GM18909 (cell line): ENCODE data around the gene RAI1.

Source experiments
- ATAC-seq: cut with Tn5 transposase; IDR thresholded peaks from one replicate; pipeline ENCODE4 v1.9.1; 2021; ENCODE audit warnings: mild to moderate bottlenecking; ENCODE audit not compliant: unreplicated experiment, poor library complexity

The RAI1 gene

DNA sequence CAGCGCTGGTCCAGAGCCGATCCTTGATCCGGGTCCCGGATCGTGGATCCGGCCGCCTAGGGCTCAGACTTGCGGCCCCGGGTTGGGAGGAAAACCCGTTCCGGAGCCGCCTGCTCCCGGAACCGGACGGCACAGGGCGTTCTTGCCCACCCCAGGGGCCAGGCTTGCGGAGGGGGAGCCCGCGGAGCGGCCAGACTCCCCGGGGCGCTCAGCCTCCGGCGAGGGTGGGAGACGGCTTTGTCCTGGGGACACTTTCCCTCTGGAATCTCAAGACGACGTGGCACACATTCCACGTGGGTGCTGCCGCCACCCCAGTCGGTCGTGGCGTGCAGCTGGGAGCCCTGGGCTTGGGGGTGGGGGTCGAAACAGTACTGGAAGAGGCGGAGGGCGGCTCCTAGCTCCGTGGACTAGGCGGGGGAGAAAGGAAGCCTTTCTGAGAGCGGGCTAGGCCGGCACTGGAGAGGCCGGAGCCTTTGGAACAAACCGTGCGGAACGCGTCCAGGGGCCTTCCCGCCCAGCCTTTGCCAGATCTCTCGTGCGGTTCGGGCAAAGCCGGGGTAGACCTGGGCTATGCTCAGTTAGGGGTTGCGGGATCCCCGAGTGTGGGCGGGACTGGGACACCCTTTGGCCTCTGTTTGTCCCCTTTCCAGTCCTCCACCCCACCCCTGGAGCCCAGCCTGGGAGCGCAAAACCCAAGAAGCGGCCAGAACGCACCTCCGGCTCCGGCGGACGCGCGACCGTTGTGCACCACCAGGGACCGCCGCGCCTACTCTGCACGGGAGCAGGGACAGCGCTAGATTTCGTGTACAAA, 129.0 kb downstream of the RAI1 start:
- ATAC-seq = no peak

DNA sequence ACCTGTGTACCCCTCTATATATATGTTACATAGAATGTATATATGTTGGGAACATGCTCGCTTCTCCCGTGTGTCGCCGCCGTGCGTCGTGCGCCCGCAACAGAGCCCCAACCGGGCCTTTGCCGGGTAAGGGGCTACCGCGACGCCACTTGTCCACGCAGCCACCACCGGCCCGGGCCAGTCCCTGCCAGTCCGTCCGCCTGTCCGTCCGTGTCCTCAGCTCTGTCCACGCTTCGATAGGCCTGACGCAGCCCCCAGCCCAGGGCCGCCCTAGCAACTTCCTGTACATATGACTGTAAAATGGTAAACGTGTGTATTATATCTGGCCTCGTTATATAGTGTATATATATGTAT, 129.6 kb downstream of the RAI1 start:
- ATAC-seq = no peak

DNA sequence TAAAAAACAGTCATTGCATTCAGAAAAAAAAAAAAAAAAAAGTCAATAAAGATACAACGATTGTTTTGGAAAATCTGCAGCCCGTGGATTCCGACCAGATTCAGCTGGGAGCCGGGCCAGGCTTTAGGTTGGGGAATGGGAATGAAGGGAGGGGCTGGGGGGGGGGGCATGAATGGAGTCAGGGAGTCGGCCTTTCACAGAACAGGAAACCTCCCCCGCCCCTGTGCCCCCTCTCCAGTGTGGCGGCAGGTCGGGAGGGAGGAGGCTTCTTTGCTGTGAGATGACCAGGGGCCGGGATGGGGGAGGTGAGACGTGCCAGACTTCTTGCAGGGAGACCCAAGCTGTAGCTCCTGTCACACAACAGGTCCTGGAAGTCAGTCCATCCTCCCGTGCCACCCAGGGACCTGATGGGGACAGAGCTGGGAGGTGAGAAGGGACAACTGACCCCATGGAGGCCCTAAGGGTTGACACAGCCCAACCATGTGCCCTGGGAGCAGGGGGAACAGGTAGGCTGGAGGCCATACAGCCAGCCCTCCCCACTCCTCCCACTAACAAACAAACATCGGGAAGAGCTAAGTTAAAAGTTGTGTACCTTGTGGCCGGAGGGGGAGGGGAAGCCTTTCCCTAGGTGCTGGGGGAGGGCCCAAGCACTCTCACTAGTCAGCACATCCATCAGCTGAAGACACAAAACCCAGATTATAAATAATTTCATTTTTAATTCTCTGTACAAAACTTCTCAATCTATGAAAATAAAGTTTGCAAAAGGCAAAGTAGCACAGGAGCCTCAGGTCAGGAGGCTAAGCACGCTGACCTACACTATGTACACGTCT, 130.3 kb downstream of the RAI1 start:
- no peak for ATAC-seq

DNA sequence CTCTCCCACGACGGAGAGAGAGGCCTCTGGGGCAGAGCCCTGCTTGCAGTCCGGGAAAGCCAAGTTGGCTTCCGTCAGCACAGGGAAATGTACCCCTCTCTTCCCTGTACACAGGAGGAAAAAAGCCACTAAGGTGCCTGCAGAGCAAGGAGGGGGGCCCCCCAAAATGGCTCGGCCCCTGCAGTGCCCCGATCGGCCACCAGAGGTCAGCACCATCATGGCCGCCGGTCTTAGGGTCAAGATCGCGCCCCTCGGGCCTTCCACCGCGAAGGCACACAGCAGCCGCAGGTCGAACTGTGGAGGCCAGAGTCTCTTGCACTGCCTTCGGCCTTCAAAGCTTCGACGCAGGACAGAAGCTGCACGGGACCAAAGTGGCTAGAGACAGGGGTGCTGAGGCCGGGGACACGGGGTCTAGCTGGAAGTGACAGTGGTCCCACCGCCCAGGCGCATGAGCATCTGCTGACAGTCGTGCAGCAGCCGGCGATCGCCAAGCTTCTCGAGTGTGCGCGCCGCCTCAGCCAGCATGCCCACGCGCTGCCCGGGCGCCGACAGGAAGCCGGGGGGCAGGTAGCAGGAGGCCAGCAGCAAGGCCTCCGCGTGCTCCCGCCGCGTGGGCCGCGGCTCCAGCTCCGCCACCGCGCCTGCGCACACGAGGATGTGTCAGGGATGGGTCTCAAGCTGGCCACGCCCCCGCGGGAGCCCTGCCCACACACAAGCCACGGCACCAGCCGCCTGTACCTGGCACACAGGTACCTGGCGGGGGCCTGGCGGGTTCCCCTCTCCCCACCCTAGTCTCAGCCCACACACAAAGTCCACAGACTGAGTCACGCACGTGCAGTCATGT, 131.2 kb downstream of the RAI1 start:
- ATAC-seq = no peak

DNA sequence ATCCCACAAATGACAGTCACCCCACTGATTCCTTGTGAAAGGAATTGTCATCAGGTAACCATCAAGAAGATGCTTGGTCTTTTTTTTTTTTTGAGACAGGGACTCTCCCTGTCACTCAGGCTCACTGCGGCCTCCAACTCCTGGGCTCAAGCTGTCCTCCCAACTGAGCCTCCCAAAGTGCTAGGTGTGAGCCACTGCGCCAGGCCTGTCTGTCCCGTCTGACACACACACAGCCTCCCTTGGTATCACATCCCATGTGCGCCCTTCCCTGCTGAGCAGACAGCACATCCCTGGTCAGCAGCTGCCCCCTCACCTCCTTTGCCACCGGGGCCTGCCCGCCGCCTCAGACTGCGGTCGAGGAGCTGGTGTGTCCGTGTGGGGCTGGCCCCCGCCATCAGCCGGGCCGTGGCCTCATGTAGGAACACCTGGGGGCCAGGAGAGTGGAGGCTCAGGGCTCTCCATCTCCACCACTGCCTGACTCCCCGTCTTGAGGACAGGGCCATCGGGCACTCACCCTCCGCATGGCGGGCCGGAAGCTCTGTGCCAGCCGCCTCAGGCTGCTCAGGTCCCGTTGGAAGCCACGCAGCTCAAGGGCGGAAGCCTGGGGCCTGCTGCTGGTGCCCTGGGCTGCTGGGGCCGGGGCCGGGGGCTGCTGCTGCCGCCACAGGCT, 131.9 kb downstream of the RAI1 start:
- ATAC-seq = no peak

DNA sequence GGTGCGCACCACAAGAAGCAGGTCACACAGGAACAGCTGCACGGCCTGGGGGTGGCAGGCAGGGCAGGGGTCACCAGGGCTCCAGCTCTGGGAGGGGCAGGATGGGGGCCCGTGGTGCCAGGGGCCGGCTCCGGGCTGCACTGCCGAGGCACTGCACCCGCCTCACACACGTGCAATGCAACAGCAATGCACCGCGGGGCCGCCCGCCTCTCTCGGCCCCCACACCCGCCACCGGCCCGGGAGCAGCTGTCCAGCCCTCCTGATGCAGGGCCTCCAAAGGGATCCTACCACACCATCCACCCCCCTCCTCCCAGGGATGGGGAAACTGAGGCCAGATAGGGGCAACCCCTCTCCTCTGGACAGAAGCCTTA, 132.5 kb downstream of the RAI1 start:
- no peak for ATAC-seq

DNA sequence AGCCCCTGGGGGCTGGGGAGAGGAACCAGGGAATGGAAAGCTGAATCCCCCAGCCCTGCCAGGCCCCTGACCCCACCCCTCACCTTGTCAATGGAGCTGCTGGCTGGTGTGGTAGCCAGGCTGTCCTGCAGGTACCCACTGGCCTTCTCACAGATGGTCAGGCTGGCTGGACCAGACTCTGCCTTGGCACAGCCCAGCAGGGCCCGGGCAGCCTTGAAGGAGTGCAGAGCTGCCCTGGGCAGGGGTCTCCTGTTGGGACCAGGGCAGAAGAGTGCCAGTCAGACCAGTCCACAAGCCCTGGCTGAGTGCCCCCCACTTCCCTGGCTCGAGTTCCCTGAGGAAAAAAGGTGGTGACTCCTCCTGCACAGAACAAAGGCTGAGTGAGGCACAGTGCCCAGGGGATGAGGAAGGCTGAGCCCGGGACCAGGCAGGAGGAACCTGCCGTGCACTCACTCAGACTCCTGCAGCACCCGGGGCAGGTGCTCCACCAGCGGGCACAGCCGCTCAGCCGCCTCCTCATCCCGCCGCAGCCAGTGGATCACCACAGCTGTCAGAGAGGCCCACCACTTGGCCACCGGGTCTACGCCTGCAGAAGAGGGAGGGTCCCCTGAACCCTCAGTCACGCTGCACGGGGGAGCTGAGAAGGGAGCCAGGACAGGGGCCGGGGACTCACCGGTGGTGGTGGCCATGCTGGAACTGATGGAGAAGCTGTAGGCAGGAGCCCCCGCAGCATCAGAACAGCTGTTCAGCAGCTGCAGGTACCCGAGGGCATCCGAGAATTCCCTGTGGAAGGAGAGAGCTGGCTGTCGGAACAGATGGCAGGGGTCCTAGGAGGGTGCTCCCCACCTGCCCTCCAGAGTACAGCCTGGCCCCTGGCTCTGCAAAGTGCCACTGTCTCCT, 133.2 kb downstream of the RAI1 start:
- ATAC-seq = no peak

DNA sequence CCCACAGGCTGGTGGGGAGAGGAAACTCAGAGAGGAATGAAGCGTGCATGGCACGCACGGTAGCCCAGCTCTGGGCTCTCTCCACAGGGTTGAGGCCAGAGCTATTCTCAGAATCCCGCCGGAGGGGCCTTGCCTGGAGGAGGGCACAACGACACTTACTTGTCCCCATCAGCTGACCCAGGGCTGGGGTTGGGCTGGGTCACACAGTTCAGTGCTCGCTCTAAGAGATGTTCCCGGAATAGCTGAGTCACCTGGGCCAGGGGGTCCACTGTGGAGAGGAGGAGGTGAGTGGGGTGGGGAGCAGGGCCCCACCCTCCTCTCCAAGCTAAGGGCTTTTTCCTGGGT, 133.8 kb downstream of the RAI1 start:
- ATAC-seq = no peak

DNA sequence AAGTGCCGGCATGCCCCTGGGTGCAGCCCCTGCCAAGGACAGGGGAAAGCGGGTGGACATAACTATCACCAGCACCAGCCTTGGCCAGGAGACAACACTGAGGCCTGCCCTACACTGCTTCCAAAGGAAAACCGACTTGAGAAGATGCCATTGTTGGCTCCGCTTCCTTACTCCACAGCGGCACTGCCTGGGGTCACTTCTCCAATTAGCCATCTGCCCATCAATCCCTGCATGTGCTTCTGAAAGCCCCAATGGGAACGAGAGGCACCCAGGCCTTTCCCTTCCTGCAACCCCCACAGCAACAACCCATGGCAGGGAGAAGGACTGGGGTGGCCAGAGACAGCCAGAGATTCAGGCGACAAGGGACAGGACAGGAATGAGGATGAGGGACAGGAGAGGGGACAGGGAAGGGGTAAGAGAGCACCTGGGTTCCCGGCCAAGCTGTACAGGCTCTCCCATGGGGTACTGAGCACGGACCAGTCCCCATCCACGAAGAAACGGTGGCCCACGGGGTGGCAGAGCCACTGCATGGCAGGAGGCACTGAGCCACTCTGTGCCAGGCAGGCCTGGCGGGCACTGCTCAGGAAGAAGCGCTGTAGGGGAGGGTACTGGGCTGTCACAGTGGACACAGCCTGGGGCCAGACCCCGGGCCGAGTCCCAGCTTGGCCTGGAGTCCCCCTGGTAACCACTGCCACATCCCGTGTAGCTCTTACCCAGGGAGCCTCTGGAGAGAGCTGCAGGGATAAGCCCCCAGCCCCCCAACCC, 134.4 kb downstream of the RAI1 start:
- no peak for ATAC-seq

DNA sequence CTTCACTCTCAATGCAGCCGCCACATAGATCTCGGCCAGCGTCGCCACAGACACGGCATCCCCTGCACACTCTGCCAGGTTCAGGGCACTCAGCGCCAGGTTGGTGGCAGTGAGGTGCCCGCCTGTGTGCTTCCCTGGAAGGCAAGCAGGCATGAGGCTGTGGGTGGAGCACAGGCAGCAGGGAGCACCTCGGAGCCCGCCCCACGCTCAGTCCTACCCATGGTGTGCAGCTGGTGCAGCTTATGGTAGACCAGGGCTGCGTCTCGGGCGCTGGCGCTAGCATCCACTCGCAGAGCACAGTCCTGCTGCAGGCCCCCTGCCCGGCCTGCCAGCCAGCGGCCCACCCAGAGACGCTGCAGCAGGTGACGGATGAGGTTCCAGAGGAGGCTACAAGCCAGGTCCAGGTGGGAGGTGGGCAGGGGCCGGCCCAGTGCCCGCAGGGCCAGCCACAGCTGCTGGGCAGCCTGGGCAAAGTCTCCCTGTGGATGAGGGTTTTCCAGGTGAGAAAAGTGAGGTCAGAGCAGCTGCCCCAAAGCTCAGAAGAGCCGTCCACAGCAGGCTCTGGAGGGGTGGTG, 135.1 kb downstream of the RAI1 start:
- no peak for ATAC-seq

DNA sequence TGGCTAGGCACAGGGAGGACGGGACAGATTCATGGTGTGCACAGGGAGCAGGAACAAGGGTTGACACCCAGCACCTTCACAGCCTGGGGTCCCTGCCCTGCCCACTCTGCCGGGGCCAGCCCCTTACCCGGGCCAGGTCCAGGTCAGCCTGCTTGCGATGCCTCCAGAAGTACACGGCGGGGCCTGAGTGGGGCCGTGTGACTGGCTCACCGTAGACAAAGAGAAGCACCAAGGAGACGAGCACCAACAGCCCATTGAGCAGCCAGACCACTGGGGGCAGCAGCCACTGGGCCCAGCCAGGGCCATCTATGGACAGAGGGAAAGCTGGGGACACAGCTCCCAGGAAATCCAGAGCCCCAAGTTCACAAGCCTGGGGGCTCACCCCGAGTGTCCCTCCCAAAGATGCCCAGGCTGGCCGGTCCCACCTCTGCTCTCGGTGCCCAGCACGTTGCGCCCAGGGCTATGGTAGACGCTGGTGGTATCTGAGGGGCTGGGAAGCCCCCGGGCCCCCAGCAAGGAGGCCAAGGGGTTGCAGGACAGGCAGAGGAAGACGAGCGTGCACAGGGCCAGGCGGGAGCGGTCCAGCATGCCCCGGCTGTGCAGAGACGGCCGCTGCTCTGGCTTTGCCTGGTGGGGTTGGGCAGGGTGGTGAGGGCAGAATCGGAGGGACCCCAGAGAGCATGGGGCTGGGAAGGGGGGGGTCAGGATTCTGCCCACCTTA, 135.7 kb downstream of the RAI1 start:
- no peak for ATAC-seq

DNA sequence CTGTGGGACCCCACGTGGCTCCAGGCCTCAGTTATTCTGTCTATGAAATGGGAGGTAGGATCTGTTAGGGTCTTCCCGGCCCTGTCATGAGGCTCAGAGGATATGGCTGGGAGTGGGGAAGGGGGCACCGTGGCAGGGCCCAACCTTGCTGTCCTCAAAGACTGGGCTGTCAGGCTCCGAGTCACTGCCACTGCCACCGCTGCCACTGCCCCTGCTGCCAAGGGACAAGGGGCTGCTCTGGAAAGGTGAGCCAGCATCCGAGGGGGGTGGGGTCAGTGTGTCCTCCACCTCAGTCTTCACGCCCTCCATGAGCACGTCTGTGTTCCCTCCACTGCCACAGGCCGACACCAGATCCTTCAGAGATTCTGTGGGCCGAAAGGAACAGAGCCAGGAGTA, 136.3 kb downstream of the RAI1 start:
- ATAC-seq = no peak

DNA sequence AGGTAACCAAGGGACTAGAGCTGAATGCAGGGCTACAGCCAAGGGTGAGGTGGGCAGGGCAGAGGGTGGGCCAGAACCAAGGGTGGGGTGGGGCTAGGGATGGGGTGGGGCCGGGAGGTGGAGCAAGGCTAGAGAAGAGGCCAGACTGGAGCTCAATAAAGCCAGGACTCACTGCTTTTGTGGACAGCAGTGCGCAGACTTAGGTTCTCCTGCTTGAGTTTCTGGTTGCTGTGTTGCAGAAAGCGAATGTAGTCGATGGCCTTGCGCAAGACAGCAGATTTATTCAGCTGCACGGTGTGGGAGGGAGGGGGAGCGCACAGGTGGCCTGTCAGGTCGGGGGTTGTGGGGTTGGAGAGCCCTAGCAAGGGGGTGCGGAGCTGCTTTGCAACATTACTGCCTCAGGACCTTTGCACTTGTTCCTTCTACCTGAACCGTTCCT, 136.8 kb downstream of the RAI1 start:
- no peak for ATAC-seq

DNA sequence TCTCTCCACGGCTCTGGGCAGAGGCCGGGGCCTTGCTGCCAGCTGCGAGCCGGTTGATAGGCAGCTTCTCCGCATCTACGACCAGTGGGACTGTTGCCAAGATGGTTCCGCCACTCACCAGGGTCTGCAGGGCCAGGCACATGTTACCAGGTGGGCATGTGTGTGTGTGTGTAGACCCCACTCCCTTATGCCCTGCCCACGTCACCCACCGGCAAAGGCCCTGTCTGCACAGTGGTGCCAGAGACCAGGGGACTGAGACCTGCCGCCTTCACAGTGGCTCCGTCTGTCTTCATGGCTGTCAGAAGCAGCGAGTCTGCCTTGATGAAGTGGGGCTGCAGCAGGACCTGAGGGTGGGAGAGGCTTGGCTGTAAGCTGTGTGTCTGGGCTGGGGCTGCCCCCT, 137.9 kb downstream of the RAI1 start:
- ATAC-seq = no peak

DNA sequence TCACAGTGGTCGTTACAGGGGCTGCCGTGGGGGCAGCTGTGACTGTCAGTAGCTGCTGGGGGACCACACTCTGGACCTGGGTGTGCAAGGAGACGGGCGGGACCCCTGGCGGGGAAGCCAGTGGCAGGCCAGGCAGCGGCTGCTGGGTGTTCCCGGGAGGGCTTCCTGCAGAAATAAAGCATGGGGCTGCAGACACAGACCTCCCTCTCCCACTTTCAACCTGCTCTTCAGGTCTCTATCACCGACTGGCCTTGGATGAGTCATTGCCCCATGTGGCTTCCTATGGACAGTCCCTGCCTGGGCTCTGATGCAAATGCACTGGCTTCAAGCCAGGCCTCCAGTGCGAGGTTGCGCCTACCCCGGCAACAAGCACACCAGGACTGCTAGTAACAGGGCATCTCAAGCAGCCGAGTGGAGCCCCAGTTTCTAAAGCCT, 138.3 kb downstream of the RAI1 start:
- peak; percentile 52 for ATAC-seq

DNA sequence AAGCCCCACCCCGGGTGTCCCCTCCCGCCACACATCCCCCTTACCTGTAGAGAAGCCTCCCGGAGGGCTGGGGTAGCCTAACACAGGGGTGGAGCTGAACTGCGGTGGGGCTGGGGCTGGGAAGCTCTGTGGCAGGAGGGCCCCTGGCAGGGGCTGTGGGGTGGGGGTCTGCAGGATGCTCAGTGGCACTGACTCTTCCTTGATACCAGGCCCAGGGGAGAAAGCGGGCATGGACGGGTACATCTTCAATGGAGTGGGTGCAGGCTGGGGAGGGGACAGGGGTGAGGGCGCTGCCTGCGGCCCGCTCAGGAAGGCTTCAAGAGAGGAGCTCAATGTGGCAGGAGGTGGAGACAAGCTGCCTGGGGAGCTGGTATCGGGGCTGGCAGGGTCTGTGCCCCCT, 138.8 kb downstream of the RAI1 start:
- no peak for ATAC-seq

DNA sequence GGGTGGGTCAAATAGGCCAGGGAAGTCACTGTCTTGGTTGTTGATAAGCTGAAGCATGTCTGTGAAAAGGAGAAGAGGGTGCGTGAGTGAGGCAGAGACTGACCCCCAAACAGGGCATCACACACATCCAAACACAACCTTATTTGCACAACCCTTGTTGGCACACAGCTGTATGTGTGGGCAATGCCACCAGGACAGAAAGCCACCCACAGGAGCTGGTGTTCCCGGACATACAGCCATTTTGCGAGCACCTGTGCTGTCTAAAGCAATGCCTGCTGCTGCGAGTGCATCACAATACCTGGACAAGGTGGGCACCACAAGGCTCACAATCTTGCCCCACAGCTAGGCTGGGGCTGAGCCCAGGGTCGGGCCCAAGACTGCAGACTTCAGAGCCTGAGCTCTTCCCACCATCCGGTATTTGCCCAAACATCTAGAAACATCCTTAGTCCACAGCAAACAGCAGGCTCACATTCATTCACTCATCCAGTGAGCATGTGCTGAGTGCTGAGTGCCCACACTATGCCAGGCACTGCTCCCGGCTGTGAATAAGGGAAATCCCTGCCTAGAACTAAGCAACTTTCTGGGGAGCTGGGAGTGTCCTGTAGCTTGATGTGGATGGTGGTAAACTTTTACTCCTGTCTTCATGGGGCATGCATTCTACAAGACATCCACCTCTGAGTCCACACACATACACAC, 139.4 kb downstream of the RAI1 start:
- ATAC-seq = no peak
